ENCODE measurements around the gene RIC8B. TPM values are rescaled to one million over a fixed set of nuclear protein-coding genes. Genes with fewer than 3 reads are reported as not detected.
"Not testable (repeated sequence)": the region's sequence is repeated elsewhere in the genome, so short reads cannot be mapped to it uniquely, and the experiment has no call there.

The RIC8B gene
- total RNA-seq, 1 donor, result 5.7 TPM

DNA sequence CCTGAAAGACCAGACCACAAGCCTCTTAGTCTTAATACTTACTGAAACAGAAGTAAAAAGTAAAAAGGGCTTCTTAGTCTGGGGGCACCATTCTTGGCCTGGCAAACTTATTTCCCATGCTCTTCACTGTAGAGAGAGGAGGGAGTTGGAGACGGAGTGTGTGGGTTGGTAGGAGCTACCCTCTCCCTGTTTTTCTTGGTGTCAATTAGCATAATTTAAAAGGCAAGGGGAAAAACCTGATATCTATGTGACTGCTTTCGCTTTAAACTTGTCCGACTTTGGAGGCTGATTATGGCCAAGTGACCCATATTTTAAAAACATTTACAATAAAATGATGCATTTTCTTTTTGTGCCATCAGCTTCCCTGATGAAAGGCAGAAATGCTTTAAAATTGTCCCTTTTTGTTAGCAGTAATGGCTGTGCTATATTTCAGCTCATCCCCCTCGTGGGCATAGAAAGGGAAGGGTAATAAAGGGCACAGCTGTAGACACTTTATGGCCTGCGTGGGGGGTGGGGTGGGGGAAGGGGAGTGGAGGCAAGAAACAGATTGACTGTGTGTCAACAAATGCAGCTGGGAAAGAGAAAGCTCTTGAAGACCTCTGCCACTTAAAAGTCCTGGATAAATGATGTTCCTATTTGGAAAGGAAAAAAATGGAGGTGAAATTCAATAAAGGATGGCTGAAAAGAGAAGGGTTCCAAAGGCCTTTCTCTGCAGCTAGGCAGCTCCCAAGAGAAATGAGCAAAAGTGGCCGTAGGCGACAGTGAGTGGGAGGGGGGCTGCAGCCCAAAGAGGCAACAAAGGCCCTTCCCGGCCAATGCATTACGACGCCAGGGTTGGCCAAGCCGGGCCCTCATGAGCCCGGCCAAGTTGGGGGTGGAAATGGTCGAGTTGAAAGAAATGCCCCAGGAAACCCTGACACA, 123.8 kb downstream of the RIC8B start:
- no peak for DNase-seq (ENCODE audit: low read depth in 2 of 3, low spot score in 2 of 3)

DNA sequence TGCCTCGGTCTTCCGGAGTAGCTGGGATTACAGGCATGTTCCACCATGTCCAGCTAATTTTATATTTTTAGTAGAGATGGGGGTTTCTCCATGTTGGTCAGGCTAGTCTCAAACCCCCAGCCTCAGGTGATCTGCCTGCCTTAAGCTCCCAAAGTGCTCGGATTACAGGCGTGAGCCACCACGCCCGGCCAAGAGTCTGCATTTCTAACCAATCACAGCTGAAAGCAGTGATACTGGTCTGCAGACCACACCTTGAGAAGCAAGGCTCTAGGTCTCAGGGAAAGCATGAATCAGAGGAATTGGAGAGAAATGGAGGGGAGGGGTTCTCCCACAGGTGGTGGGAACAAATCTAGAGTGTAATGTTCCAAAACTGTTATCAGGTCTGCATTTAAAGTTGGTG, 126.1 kb downstream of the RIC8B start:
- DNase-seq (ENCODE audit: low read depth in 2 of 3, low spot score in 2 of 3), result no peak

DNA sequence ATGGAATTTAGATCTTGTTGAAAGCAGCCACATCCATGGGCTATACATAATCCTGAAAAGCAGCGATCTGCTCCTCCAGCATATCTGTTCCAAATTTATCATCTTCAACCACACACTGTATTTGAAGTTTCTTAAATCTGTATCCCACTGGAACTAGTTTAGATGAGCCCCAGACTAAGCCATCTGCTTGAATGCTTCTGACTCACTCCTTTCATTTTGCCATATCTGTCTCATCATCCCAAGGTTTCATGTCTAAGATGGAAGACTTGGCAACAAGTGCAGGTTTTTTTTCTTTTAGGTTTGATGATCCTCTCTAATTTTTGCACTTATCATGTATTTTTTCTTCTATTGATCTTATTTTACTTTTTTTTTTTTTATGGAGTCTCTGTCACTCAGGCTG, 126.8 kb downstream of the RIC8B start:
- no peak for DNase-seq (ENCODE audit: low read depth in 2 of 3, low spot score in 2 of 3)

DNA sequence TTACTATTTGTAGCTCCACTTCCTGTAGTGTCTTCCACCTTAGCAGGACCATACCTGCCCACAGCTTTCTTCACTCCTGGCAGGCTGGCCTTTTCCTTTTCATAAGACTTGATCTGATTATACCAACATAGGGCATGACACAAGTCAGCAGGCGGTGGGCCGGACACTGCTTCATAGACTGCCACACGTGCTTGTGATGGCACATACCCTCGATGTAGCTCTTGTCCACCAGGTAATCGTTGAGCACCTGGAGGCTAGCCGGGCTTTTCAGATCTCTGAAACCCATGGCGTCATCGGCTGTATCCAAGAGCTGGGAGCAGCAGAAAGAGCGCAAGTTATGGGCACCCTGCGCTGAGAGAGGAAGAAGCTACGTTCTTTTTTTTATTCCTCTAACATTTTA, 127.6 kb downstream of the RIC8B start:
- no peak for DNase-seq (ENCODE audit: low read depth in 2 of 3, low spot score in 2 of 3)

DNA sequence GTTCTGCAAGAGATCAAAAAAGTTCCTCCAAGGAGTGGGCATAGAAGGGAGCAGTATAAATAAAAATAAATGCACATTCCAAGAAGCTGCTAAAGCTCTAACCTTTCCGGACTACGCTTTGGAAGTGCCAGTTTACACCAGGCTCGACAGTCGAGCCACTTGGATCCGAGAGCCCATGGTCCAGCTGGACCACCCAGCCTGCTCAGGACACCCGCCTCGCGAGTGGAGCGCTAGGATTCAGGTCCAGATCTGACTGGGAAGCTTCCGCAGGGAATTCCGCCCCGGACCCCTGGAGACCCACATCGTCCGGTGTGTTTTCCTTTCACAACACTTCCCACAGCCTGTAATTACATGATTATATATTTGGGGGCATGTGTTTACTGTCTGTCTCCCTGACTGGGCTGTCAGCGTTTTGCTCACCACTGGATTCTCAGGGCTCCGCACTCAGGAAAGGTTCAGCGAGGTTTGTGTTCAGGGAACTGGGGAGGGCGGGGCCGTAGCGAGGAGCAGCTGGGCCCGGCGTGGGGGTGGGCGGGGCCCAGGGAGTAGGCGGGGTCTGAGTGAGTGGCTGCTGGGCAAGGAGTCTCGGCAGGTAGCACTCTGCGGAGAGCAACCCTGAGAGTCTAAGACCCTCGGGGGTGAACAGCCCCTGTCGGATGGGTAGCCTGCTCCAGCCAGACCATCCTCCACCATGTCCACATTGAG, 128.9 kb downstream of the RIC8B start:
- peak; percentile 13 to 25 (median 22) for DNase-seq (ENCODE audit: low read depth in 2 of 3, low spot score in 2 of 3)

DNA sequence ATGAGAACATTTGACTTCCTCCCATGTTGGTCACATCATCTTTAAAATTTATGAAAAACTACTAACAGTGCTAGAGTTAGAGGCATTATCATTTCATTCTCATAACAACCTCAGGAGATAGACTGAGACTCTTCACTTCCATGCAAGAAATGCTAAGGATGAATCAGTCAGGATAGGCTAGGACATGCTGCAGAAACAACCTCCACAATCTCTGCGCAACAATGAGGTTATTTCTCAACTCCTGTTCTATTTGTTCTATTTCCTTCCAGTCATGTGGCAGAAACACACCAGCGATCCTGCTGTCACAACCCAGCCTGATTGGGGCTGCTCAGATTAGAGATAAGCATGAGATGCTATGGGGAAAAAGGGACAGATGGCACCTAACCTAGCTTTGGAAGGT, 132.2 kb downstream of the RIC8B start:
- DNase-seq (ENCODE audit: low read depth in 2 of 3, low spot score in 2 of 3), result no peak

DNA sequence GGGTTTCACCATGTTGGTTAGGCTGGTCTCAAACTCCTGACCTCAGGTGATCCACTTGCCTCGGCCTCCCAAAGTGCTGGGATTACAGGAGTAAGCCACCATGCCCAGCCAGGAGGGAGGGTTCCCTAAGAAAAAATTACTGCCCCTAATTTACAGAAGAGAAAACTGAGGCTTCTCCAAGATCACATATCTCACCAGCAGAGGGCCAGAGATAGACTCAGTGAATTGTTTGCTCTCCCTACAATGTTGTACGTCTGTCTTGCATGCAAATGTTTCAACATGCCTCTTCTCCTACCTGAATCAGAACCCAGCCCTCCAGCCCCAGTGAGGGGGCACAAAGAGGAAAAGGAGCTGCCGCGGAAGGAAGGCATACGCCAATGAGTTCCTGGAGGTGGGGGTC, 132.9 kb downstream of the RIC8B start:
- DNase-seq (ENCODE audit: low read depth in 2 of 3, low spot score in 2 of 3), result no peak

DNA sequence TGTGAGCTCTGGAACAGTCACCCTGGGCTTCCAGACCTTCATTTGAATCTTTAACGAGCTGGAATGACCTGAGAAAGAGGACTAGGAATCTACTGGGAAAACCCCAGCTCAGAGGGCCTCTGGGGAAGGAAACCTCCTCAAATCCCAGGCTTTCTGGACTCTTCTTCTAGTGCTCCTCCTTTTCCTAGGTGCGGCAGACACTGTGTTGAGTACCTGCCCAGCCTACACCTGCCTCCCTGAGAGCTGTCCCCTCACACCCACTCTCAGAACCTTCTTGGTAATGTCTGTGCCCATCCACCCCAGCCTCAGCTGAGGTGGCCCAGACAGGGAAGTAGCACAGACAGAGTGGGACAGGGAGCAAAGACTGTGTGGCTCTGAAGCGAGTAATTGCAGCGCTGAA, 133.4 kb downstream of the RIC8B start:
- DNase-seq (ENCODE audit: low read depth in 2 of 3, low spot score in 2 of 3), result no peak

DNA sequence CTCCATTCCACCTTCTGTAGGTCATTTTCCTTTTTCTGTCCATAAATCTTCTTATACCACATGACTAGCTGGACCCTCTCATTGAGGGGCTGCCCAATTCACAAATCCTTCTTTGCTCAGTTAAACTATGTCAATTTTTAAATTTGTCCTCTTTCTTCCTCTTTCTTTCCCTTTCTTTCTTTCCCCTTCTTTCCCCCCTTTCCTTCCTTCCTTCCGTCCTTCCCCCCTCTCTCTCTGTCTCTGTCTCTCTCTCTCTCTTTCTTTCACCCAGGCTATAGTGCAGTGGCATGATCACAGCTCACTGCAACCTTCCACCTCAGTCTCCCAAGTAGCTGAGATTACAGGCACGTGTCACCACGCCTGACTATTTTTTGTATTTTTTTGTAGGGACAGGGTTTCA, 134.1 kb downstream of the RIC8B start:
- no peak for DNase-seq (ENCODE audit: low read depth in 2 of 3, low spot score in 2 of 3)

DNA sequence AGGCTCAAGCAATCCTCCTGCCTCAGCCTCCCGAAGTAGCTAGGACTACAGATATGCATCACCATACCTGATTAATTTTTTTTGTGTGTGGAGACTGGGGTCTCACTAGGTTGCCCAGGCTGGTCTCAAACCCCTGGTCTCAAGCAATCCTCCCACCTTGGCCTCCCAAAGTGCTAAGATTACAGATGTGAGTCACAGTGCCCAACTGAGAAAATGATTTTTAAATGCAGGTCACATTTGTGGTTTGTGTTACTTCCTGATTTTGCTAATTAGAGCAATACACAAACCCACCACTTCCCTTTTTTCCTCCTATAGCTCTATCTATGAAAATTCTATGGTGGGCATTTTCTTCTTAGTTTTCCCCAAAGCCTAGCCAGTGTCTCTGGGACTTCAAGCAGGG, 135.7 kb downstream of the RIC8B start:
- peak in 2 of 3 donors; percentile 81 to 89 for DNase-seq (ENCODE audit: low read depth in 2 of 3, low spot score in 2 of 3)

DNA sequence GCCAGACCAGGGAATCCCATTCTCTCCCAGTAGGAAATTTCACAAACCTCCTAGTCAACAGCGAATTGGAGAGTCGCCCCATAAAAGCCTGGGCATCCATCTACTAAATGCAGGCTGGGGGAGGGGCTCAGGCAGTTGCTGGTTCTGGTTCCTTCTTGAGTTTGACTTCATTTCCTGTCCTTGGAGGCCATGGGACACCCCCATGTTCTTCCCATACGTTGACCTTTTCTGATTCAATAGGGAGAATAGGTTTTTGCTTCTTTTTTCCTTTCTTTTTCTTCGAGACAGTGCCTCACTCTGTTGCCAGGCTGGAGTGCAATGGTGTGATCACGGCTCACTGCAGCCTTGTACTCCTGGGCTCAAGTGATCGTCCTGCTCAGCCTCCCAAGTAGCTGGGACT, 137.1 kb downstream of the RIC8B start:
- no peak for DNase-seq (ENCODE audit: low read depth in 2 of 3, low spot score in 2 of 3)

DNA sequence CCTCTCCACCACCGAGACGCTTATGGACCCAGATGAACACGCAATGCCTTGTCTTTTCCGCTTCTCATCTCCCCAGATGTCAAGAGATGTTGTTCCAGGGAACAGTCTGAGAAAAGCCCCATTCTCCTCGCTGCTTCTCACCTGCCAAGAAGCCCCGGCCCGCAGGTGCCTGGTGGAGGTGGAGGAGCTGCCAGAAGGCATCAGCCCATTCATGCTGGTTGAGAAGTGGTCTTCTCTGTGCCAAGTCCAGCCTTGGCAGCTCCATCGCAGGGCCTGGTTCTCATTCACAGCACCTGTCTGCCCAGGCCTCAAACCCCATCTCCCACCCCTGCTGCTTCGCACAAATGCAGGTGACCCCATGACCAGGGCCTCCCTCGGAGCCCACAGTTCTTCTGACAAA, 139.0 kb downstream of the RIC8B start:
- no peak for DNase-seq (ENCODE audit: low read depth in 2 of 3, low spot score in 2 of 3)

DNA sequence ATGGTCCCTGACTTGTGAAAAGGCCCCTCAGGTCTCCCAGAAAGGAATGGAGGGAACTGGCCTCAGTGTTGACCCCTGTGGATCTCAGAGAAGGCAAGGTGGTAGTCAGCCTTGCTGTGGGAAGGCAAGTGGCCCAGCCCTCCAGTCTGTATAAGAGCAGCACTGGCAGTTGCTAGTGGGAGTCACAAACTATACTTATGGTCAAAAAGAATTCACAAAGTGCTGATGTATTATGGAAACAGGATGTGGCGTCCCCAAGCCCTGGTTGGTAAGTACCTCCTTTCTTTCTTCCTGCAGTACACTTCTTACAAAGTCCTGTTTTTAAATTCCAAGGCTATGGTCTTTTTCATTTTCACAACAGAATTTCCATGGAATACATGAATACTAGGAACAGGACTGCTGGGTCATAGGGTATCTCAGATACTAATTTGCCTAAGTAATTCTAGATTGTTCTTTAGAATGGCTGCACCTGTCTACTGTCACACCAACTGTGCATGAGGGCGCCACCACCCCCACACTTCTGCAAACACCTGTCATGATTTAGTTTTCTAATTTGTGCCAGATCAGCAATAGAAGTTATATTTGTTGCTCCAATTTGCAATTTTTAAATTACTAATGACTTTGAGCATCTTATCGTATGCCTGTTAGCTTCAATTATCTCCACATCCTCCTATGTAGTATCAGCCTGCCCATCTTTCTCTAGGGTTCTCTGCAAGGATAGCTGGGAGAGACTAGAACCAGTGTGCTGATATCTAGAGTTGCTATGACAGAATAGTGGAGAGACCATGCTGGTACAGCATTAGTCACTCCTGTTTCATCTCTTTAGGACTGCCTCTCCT, 140.5 kb downstream of the RIC8B start:
- DNase-seq (ENCODE audit: low read depth in 2 of 3, low spot score in 2 of 3), result peak in 1 of 3 donors; percentile 39

DNA sequence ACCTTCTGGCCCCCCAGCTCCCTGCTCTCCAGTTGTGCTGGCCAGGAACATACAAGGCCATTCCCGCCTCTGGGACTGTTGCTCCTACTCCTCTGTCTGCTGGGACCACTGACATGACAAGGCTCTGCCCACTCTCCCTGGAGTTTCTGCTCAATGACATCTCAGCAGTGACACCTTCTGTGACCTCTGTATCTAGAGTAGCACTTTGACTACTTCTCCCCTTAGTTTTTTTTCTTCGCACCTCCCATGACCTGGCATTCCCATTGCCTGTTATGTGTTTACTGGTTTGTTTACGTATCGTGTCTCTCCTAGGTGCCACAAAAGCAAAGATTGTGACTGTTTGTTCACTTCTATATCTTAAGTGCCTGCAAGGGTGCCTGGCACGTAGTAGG, 141.1 kb downstream of the RIC8B start:
- no peak for DNase-seq (ENCODE audit: low read depth in 2 of 3, low spot score in 2 of 3)

DNA sequence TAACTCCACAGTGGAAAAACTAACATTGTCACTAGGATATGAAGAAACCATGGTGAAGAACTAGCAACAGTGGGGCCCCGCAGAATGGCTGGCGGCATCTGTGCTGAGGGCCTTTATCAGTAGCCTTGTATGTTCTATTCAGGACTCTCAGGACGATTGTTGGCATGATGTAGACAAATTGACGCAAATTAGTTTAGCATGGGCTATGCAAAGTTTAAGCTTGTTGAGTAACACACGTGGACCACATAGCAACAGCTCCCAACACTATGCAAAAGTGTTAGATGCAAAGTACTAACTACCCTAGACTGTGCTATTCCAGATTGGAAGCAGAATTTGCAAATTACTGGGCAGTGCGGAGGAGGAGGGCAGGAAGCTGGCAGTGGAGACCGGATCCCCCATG, 143.0 kb downstream of the RIC8B start:
- DNase-seq (ENCODE audit: low read depth in 2 of 3, low spot score in 2 of 3), result no peak

DNA sequence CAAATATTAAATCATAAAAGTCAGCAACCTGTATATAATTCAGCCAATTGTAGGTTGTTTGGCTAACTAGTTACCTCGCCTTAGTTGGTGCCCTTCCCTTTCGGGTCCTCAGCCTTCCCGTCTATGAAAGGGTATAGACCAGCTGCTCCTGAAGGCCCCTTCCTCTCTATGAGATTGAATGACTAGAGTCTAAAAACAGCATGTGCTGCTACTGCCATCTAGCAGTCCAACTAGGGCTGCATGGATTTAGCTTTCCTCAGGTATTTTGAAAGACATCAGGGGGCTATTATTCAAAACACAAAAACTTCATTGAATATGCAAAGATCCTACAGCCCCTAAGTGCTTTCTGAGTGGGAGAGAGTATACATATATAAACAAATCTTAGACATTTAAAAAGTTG, 144.3 kb downstream of the RIC8B start:
- peak in 2 of 3 donors; percentile 31 to 50 for DNase-seq (ENCODE audit: low read depth in 2 of 3, low spot score in 2 of 3)

DNA sequence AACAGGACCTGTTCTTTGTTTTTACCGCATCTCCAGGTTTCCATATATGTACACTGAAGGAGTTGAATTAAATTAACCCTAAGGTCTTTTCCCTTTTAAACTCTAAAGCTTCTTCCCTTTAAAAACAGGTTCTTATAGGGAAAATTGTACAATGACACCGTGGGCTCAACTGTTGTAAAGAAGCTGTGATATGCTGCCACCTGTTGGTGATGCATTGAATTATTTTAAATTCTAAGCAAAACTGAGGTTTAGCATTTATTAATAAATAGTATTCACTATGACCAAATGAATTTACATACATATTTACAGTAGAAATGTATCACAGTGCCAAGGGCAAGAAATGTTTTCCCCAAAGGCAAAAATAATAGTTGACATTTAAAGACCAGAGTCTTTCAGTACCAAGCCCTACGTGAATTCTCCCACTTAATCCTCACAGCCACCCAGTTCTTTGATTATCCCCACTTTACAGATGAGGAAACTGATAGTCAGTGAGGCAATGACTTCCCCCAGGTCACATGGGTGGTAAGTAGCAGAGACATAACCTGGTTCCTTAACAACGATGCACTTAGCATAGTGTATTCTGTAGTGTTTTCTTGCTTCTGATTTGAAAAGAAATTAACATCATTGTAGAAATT, 145.5 kb downstream of the RIC8B start:
- peak; percentile 10 to 69 (median 35) for DNase-seq (ENCODE audit: low read depth in 2 of 3, low spot score in 2 of 3)

DNA sequence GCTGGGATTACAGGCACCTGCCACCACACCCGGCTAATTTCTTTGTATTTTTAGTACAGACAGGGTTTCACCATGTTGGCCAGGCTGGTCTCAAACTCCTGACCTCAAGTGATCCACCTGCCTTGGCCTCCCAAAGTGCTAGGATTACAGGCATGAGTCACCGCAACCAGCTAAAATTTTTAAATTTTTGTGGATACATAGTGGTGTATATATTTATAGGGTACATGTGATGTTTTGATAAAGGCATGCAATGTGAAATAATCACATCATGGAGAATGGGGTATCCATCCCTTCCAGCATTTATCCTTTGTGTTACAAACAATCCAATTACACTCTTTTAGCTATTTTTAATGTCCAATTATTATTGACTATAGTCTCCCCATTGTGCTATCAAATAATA, 147.5 kb downstream of the RIC8B start:
- DNase-seq (ENCODE audit: low read depth in 2 of 3, low spot score in 2 of 3), result not testable (repeated sequence)

DNA sequence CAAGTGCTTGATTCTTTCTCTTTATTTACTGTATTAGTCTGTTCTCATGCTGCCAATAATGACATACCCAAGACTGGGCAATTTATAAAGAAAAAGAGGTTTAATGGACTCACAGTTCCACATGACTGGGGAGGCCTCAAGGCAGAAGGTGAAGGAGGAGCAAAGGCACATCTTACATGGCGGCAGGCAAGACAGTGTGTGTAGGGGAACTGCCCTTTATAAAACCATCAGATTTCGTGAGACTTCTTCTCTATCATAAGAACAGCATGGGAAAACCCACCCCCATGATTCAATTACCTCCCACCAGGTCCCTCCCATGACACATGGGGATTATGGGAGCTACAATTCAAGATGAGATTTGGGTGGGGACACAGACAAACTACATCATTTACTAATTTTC, 149.1 kb downstream of the RIC8B start:
- DNase-seq (ENCODE audit: low read depth in 2 of 3, low spot score in 2 of 3), result not testable (repeated sequence)

DNA sequence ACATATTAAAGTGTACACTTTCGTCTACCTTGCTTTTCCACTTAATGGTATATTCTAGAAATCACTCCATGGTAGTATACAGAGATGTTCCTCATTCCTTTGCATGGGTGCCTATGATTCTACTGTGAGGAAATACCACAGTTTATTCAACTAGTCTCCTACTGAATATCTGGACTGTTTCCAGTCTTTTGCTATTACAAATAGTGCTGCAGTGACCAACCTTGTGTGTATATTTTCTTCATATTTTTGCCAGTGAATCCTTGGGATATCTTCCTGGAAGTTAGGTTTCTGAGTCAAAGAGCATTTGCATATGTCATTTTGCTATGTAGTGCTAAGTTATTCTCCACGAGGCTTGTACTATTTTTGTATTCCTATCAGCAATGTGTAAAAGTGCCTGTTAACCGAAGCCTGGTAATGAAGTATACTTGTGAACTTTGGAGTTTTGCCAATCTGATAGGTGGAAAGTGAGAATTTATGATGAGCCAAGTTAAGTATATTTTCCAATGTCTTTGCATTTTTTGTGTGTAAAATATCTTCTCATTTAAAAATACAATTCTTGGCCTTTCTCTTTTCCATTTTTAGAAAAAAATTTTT, 149.9 kb downstream of the RIC8B start:
- DNase-seq (ENCODE audit: low read depth in 2 of 3, low spot score in 2 of 3), result no peak

Data from hematopoietic multipotent progenitor cell (in vitro differentiated cells).